ENCODE results near the gene TAS2R40.

DNA sequence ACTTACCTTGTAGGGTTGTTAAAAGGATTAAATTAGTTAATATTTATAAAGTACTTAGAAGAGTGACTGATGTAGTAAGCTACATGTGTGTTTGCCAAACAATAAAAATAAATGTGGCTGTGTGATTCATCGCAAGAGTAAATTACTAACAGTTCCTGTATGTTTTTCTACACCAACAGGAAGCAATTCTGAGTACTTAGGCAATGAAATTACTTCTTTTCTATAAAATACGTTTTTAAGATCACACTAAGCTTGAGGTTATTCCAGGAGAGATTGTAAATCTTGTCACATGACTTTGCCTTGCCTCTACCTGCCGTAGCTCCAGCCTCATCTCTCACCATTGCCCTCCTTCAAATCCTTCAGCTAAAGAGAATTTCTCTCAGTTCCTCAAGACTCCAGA is 23.3 kb downstream of the TAS2R40 start:
- TF ChIP-seq POLR2AphosphoS5 (IDR thresholded peaks at IDR 0.05; ENCODE audit: low read depth, low read length) (no peak), POLR2A (IDR thresholded peaks at IDR 0.05; ENCODE audit: low read depth, low read length) (no peak), PAX5 (IDR thresholded peaks at IDR 0.05; ENCODE audit: insufficient read depth, low read length, severe bottlenecking) (no peak), TAF1 (IDR thresholded peaks at IDR 0.05; ENCODE audit: low read depth, low read length) (no peak), POU2F2 (IDR thresholded peaks at IDR 0.05; ENCODE audit: low read depth, low read length) (no peak)
